ENCODE results near the gene S100A1.
A peak's percentile ranks its signal among the peaks of the same experiment; 100 is the strongest.

Gene S100A1

DNA sequence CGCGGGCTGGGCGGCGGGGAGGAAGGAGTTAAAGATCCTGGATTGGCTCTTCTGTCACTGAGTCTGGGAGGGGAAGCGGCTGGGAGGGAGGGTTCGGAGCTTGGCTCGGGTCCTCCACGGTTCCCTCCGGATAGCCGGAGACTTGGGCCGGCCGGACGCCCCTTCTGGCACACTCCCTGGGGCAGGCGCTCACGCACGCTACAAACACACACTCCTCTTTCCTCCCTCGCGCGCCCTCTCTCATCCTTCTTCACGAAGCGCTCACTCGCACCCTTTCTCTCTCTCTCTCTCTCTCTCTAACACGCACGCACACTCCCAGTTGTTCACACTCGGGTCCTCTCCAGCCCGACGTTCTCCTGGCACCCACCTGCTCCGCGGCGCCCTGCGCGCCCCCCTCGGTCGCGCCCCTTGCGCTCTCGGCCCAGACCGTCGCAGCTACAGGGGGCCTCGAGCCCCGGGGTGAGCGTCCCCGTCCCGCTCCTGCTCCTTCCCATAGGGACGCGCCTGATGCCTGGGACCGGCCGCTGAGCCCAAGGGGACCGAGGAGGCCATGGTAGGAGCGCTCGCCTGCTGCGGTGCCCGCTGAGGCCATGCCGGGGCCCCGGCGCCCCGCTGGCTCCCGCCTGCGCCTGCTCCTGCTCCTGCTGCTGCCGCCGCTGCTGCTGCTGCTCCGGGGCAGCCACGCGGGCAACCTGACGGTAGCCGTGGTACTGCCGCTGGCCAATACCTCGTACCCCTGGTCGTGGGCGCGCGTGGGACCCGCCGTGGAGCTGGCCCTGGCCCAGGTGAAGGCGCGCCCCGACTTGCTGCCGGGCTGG lies 50.5 kb downstream of the S100A1 start, which contains the start of gene NPR1:
TSS of gene NPR1 (plus strand) at position 170 of the 818 bp plus-strand sequence. CDS start at position 591, 421 bp downstream.
- H3K9ac ChIP-seq (ENCODE audit: low read length): peak within 1 kb of the TSS; percentile 46
- H3K27me3 ChIP-seq (ENCODE audit: control insufficient read depth, insufficient read depth, low read length): peaks cover 33% of the 10 kb centered on the region
- no peaks in the 10 kb centered on the region for H3K9me3 ChIP-seq (ENCODE audit: control insufficient read depth, low read depth, low read length)
- H3K4me3 ChIP-seq (ENCODE audit: low read length): peak within 1 kb of the TSS; percentile 81
- H3K4me1 ChIP-seq (ENCODE audit: control insufficient read depth, low read depth, low read length): peaks cover 3% of the 10 kb centered on the region
- no peaks in the 10 kb centered on the region for H3K36me3 ChIP-seq (ENCODE audit: control insufficient read depth, low read depth, low read length)
- H3K27ac ChIP-seq (ENCODE audit: low read length): no peak within 1 kb of the TSS

DNA sequence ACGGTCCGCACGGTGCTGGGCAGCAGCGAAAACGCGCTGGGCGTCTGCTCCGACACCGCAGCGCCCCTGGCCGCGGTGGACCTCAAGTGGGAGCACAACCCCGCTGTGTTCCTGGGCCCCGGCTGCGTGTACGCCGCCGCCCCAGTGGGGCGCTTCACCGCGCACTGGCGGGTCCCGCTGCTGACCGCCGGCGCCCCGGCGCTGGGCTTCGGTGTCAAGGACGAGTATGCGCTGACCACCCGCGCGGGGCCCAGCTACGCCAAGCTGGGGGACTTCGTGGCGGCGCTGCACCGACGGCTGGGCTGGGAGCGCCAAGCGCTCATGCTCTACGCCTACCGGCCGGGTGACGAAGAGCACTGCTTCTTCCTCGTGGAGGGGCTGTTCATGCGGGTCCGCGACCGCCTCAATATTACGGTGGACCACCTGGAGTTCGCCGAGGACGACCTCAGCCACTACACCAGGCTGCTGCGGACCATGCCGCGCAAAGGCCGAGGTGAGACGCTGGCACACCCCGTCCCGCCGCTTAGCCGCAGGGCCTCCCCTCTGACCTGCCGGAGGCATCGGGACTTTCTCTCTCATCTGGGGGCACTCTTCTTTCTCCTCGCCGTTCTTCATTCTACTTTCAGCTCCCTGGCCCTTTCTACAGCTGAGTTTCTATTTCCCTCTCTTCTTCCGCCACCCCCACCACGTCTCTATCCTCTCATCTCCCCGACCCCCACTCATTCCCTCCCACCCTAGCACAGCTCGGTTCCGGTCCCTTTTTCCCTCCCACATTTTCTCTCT lies 51.3 kb downstream of the S100A1 start:
- no peaks in the 10 kb centered on the region for H3K9me3 ChIP-seq (ENCODE audit: control insufficient read depth, low read depth, low read length)
- peak overlapping the region; percentile 81 for H3K4me3 ChIP-seq (ENCODE audit: low read length)
- peaks cover 3% of the 10 kb centered on the region for H3K4me1 ChIP-seq (ENCODE audit: control insufficient read depth, low read depth, low read length)
- no peaks in the 10 kb centered on the region for H3K36me3 ChIP-seq (ENCODE audit: control insufficient read depth, low read depth, low read length)
- H3K27me3 ChIP-seq (ENCODE audit: control insufficient read depth, insufficient read depth, low read length): peaks cover 33% of the 10 kb centered on the region
- peak overlapping the region; percentile 46 for H3K9ac ChIP-seq (ENCODE audit: low read length)
- H3K27ac ChIP-seq (ENCODE audit: low read length): no peak overlapping the region

DNA sequence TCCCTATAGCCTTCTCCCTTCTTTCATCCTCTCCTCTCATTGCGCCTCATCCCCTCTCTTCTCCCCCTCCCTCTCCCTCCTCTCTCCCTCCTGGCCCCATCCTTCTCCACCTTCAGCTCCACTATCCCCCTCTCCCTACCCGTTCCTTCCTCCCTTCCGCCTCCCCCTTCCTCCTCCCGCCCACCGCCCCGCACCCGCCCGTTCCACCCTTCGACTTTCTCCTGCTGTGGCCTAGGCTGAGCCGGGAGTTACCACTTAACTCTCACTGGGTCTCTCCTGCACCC lies 51.8 kb downstream of the S100A1 start:
- Histone ChIP-seq H3K4me1 (ENCODE audit: control insufficient read depth, low read depth, low read length) (peaks cover 3% of the 10 kb centered on the region), H3K27me3 (ENCODE audit: control insufficient read depth, insufficient read depth, low read length) (peaks cover 33% of the 10 kb centered on the region), H3K27ac (ENCODE audit: low read length) (no peak overlapping the region), H3K36me3 (ENCODE audit: control insufficient read depth, low read depth, low read length) (no peaks in the 10 kb centered on the region), H3K9ac (ENCODE audit: low read length) (peak overlapping the region; percentile 46), H3K9me3 (ENCODE audit: control insufficient read depth, low read depth, low read length) (no peaks in the 10 kb centered on the region), H3K4me3 (ENCODE audit: low read length) (peak overlapping the region; percentile 81)

Data from iPS-18a (cell line).